B cell (primary cell): ENCODE measurements around the gene AADAT.

Experiments used
- EZH2 ChIP-seq: IDR thresholded peaks from 2 replicates; pipeline ENCODE4 v1.6.1; 2012; ENCODE audit warnings: borderline replicate concordance, low read depth, mild to moderate bottlenecking, moderate library complexity, low read length; ENCODE audit not compliant: insufficient read depth, poor library complexity, severe bottlenecking
- TF ChIP-seq, protein P1 (sequence below): fragments of 200-600 bp; IDR thresholded peaks from one replicate; pipeline ENCODE4 v1.8.0; 2022; ENCODE audit warnings: antibody characterized with exemption, mild to moderate bottlenecking

DNA sequence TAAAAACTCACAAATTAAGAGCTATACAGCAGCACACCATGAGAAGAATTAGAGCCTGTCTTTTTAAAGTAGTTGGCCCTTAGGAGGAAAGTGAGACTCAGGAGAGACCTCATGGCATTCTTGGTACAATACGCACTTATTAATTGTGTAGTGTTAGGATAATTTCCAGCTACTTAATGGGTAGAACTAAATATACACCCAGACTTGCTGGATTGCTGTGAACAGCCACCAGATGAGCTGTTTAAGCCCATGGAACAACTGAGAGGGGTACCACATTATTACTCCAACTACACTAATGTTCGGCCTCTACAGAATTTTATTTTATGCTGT is 77.2 kb downstream of the AADAT start:
- TF ChIP-seq, protein P1, sequence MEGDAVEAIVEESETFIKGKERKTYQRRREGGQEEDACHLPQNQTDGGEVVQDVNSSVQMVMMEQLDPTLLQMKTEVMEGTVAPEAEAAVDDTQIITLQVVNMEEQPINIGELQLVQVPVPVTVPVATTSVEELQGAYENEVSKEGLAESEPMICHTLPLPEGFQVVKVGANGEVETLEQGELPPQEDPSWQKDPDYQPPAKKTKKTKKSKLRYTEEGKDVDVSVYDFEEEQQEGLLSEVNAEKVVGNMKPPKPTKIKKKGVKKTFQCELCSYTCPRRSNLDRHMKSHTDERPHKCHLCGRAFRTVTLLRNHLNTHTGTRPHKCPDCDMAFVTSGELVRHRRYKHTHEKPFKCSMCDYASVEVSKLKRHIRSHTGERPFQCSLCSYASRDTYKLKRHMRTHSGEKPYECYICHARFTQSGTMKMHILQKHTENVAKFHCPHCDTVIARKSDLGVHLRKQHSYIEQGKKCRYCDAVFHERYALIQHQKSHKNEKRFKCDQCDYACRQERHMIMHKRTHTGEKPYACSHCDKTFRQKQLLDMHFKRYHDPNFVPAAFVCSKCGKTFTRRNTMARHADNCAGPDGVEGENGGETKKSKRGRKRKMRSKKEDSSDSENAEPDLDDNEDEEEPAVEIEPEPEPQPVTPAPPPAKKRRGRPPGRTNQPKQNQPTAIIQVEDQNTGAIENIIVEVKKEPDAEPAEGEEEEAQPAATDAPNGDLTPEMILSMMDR, result no peak
- TF ChIP-seq EZH2, result no peak
